Measurements from ENCODE around the gene NPPC. TPM values are rescaled to one million over a fixed set of nuclear protein-coding genes. Genes with fewer than 3 reads are reported as not detected.

The NPPC gene
- polyA plus RNA-seq, 3 donors = not detected

DNA sequence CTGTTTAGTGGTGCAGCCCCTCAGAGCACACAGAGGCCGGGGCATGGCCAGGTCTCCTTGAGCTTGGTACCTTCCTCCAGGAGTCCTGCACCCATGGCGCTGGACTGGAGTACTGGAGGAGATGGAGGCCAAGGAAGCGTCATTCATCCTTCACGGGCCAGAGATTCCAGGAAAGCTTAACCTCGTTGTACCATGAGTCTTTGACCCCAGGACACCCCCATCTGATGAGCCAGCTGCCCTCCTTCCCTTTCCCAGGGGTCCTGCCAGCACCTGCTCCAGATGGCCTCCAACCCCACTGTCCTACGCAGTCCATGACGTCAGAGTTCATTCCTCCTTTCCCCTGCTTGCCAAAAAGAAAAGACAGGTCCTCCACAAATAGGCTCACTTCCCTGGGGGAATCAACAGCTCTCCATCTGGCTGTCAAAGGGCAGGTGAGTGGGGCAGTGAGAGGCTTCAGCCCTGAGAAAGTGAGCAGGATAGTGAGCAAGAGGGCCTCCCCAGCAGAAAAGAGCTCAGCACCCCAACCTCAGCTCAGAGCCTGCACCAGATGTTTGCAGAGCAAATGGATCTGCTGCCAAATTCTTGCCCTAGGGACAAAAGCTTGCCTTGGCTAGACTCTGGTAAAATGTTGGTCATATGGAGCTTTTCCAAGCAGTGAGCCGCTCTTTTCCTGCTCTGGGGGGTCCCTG is 4.5 kb upstream of the NPPC start:
- Histone ChIP-seq H3K4me3 (replicated peaks in 1 of 3; ENCODE audit: low read depth in 2 of 3, low read length in 3 of 3) (no peak overlapping the region), H2AFZ (ENCODE audit: insufficient read depth, low read depth, low read length, poor library complexity, severe bottlenecking) (no peak overlapping the region), H3K9me3 (replicated peaks in 1 of 2; ENCODE audit: control insufficient read depth in 1 of 2, insufficient read depth in 1 of 2, low read length in 2 of 2) (peaks cover 0 to 18% of the 10 kb centered on the region in 2 donors), H4K20me1 (ENCODE audit: insufficient read depth, low read length) (no peaks in the 10 kb centered on the region), H3K9ac (ENCODE audit: insufficient read depth, low read length, poor library complexity, severe bottlenecking) (no peak overlapping the region), H3K36me3 (replicated peaks in 1 of 2; ENCODE audit: control insufficient read depth in 1 of 2, insufficient read depth in 2 of 2, low read length in 2 of 2) (no peaks in the 10 kb centered on the region), H3K27ac (ENCODE audit: low read depth in 1 of 2, low read length in 2 of 2) (no peak overlapping the region), H3K4me2 (replicated peaks; ENCODE audit: extremely low read depth, low read length, poor library complexity, severe bottlenecking) (no peak overlapping the region), H3K4me1 (ENCODE audit: control insufficient read depth in 1 of 2, insufficient read depth in 2 of 2, low read length in 2 of 2) (peaks cover 8 to 14% of the 10 kb centered on the region in 2 donors), H3K79me2 (ENCODE audit: insufficient read depth, low read length) (no peaks in the 10 kb centered on the region), H3K27me3 (ENCODE audit: control insufficient read depth in 2 of 2, insufficient read depth in 2 of 2, low read length in 2 of 2) (peaks cover 19 to 41% of the 10 kb centered on the region in 2 donors)
- Mint-ChIP-seq H3K4me3 (no peak overlapping the region), H3K4me1 (peaks cover 10% of the 10 kb centered on the region), H3K9me3 (peaks cover 0 to 10% (median 0%) of the 10 kb centered on the region in 7 donors), H3K27me3 (ENCODE audit: low read depth in 3 of 3) (peaks cover 33 to 44% (median 34%) of the 10 kb centered on the region in 3 donors), H3K27ac (no peak overlapping the region), H3K36me3 (peaks cover 0 to 4% of the 10 kb centered on the region in 2 donors)
- DNase-seq = no peak
- intact Hi-C loops (cut with micrococcal nuclease) = no loop called here
- TF ChIP-seq, protein P1, sequence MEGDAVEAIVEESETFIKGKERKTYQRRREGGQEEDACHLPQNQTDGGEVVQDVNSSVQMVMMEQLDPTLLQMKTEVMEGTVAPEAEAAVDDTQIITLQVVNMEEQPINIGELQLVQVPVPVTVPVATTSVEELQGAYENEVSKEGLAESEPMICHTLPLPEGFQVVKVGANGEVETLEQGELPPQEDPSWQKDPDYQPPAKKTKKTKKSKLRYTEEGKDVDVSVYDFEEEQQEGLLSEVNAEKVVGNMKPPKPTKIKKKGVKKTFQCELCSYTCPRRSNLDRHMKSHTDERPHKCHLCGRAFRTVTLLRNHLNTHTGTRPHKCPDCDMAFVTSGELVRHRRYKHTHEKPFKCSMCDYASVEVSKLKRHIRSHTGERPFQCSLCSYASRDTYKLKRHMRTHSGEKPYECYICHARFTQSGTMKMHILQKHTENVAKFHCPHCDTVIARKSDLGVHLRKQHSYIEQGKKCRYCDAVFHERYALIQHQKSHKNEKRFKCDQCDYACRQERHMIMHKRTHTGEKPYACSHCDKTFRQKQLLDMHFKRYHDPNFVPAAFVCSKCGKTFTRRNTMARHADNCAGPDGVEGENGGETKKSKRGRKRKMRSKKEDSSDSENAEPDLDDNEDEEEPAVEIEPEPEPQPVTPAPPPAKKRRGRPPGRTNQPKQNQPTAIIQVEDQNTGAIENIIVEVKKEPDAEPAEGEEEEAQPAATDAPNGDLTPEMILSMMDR (IDR thresholded peaks at IDR 0.05) = no peak
- 95% methylated on average over 4 of the region's 8 CpGs for WGBS (ENCODE audit: insufficient coverage)

DNA sequence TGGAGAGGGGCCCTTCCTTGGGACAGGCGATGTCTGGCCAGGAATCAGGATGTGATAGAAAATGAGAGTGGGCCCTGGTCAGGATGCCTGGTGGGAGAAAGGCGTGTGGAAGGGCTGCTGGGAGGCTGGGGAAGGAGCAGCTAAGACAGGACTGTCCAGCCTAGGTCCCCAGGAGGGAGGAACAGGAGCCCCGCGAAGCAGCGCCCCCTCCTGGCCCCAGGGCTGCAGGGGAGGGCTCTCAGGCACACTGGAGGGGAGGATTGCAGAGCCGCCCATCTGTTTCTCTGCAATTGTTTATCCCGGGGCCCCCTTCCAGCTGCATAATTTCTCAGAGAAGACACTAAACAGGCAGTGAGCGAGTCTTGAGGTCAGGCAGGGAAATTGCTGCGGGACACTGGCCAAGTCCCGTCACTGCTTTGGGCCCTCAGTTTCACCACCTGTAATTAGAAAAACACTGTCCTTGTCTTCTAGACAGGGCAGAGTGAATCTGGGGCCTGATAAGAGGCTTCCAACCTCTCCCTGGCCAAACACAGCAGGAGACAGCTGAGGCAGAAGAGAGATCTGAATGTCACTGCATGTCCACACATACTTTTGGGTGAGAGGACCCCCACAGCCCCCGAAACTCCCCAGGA is 3.9 kb upstream of the NPPC start:
- Histone ChIP-seq H3K79me2 (ENCODE audit: insufficient read depth, low read length) (no peaks in the 10 kb centered on the region), H4K20me1 (ENCODE audit: insufficient read depth, low read length) (no peaks in the 10 kb centered on the region), H3K9ac (ENCODE audit: insufficient read depth, low read length, poor library complexity, severe bottlenecking) (no peak overlapping the region), H3K4me1 (ENCODE audit: control insufficient read depth in 1 of 2, insufficient read depth in 2 of 2, low read length in 2 of 2) (peaks cover 13 to 21% of the 10 kb centered on the region in 2 donors), H3K27ac (ENCODE audit: low read depth in 1 of 2, low read length in 2 of 2) (no peak overlapping the region), H3K9me3 (replicated peaks in 1 of 2; ENCODE audit: control insufficient read depth in 1 of 2, insufficient read depth in 1 of 2, low read length in 2 of 2) (peaks cover 0 to 18% of the 10 kb centered on the region in 2 donors), H3K27me3 (ENCODE audit: control insufficient read depth in 2 of 2, insufficient read depth in 2 of 2, low read length in 2 of 2) (peaks cover 22 to 47% of the 10 kb centered on the region in 2 donors), H3K4me3 (replicated peaks in 1 of 3; ENCODE audit: low read depth in 2 of 3, low read length in 3 of 3) (no peak overlapping the region), H3K36me3 (replicated peaks in 1 of 2; ENCODE audit: control insufficient read depth in 1 of 2, insufficient read depth in 2 of 2, low read length in 2 of 2) (no peaks in the 10 kb centered on the region), H3K4me2 (replicated peaks; ENCODE audit: extremely low read depth, low read length, poor library complexity, severe bottlenecking) (no peak overlapping the region), H2AFZ (ENCODE audit: insufficient read depth, low read depth, low read length, poor library complexity, severe bottlenecking) (no peak overlapping the region)
- peaks cover 0 to 10% (median 0%) of the 10 kb centered on the region in 7 donors for H3K9me3 Mint-ChIP-seq
- peaks cover 37 to 51% (median 38%) of the 10 kb centered on the region in 3 donors for H3K27me3 Mint-ChIP-seq (ENCODE audit: low read depth in 3 of 3)
- DNase-seq = no peak
- H3K4me3 Mint-ChIP-seq = no peak overlapping the region
- peak overlapping the region in 1 of 7 donors; percentile 54 for H3K27ac Mint-ChIP-seq
- TF ChIP-seq, protein P1 (IDR thresholded peaks at IDR 0.05) = no peak
- H3K4me1 Mint-ChIP-seq = peaks cover 10% of the 10 kb centered on the region
- peaks cover 0 to 4% of the 10 kb centered on the region in 2 donors for H3K36me3 Mint-ChIP-seq
- WGBS (ENCODE audit: insufficient coverage) = 66% methylated on average over 8 of the region's 11 CpGs
- intact Hi-C loops (cut with micrococcal nuclease) = loop anchor here (10.0 kb wide), 2 partner anchors 205 to 215 kb away; no protein-coding TSS in a partner anchor

Data from CD14-positive monocyte (primary cell).